ENCODE measurements around the gene PHF2.

PHF2 gene

GRCh38 chr9:93603011-93603410 is 26.6 kb downstream of the PHF2 start:
- DNase-seq: no peak

- no peak for DNase-seq
Observed at GRCh38 chr9:93603906-93604326, 27.5 kb downstream of the PHF2 start.

GRCh38 chr9:93606187-93606586 is 29.8 kb downstream of the PHF2 start:
- no peak for DNase-seq

DNA sequence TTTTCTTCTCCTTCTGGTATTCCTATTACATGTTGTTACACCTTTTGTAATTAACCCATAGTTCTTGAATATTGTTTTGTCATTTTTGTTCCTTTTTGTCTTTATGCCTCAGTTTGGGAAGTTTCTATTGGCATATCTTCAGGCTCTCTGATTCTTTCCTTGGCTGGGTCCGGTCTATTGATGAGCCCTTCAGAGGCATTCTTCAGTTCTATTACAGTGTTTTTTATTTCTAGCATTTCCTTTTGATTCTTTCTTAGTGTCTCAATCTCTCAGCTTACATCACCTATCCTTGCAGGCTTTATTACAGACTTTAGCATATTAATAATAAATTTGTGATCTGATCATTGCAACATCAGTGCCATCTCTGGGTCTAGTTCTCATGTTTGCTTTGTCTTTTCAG is 33.8 kb downstream of the PHF2 start:
- no peak for DNase-seq

GRCh38 chr9:93612052-93612795 is 35.8 kb downstream of the PHF2 start:
- DNase-seq: no peak

DNA sequence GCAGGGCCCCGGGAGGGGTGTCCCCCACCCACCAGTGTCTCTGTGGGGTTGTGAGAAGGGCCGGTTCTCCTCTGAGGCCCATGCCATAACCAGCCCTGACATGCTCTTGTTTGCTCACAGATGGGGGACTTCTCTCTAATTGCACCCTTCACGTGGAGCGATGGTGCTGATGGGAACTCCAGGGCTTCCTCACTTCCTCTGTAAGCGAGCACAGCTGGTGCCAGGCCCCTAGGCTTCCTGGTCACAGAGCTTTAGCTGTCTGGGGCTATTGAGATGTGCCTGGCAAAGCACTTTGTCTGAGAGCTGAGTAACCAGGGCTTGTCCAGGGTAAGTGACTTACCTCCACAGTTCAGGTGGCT is 36.4 kb downstream of the PHF2 start:
- DNase-seq: no peak

- DNase-seq: no peak
Observed at GRCh38 chr9:93613174-93613573, 36.8 kb downstream of the PHF2 start.

- DNase-seq: no peak
Observed at GRCh38 chr9:93613791-93614190, 37.4 kb downstream of the PHF2 start.

DNA sequence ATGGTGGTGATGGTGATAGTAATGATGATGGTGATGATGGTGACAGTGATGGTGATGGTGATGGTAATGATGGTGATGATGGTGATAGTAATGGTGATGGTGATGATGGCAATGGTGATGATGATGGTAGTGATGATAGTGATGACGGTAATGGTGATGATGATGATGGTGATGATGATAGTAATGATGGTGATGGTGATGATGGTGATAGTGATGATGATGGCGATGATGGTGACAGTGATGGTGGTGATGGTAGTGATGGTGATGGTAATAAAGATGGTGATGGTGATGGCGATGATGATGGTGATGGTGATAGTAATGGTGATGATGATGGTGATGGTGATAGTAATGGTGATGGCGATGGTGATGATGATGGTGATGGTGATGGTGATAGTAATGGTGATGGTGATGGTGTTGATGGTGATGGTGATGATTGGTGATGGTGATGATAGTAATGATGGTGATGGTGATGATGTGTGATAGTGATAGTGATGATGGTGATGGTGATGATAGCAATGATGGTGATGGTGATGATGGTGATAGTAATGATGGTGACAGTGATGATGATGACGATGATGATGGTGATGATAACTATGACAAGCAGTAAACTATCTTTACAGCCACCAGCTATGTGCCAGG is 38.6 kb downstream of the PHF2 start:
- DNase-seq: no peak

DNA sequence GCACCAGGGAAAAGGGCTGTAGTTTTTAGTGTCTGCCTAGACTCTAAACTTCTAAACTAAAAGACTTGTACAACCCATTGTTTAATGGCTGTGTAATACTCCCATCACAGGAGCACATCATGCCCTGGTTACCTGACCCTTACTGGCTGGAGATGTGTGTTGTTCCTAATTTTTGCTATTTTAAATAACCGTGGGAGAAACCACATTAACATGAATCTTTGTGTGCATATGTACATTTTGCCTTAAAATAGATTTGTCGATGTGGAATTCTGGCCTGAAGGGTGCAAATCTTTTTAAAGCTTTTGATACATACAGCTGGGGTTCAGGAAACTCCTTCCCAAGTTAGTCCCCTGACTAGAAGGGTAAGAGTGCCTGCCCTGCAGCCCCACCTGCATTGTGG is 39.7 kb downstream of the PHF2 start:
- DNase-seq: no peak

GRCh38 chr9:93617273-93617672 is 40.9 kb downstream of the PHF2 start:
- no peak for DNase-seq

DNA sequence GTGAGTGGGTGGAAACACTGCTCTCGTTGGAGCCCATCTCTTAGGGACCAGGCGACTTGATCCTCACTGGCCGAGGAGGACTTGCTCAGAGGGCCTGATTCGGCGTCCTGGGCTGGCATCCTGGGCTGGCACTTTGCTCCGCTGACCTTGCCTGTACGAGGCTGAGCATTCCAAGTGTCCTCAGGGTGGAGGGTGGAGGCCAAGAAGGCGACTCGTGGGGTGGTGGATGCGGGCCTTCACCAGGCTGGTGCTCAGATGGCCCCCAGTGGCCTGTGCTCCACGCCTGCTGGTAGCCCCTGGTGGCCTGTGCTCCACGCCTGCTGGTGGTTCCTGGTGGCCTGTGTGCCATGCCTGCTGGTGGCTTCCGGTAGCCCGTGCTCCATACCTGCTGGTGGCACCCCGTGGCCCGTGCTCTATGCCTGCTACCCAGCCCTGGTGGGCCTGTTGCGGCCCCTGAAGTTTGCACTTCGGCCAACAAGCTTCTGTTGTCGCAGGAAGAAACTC is 42.9 kb downstream of the PHF2 start:
- DNase-seq: no peak

DNA sequence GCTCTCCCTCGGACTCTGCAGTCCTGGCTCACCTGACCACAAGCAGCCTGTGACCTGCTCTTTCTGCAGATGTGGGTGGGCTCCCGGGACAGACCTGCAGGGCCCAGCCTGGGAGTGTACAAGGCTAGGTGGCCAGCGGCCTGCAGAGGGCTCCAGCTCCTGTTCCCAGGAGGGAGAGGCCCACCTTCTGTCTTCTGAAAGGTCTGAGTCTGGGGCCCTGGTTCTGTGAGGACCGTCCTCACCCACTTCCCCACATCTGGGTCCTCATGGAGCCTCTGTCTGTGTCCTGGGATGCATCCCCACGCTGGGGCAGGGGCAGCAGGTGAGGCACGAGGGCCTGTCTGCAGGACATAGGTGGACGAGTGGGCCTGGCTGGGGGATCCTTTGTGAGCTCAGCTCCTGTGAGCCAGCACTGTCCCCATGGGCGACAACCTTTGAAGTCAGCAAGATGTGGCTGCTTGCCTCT is 43.7 kb downstream of the PHF2 start:
- no peak for DNase-seq

GRCh38 chr9:93620881-93621820 is 44.8 kb downstream of the PHF2 start:
- no peak for DNase-seq

GRCh38 chr9:93621922-93622321 is 45.5 kb downstream of the PHF2 start:
- DNase-seq: no peak

- no peak for DNase-seq
Observed at GRCh38 chr9:93622691-93623090, 46.3 kb downstream of the PHF2 start.

DNA sequence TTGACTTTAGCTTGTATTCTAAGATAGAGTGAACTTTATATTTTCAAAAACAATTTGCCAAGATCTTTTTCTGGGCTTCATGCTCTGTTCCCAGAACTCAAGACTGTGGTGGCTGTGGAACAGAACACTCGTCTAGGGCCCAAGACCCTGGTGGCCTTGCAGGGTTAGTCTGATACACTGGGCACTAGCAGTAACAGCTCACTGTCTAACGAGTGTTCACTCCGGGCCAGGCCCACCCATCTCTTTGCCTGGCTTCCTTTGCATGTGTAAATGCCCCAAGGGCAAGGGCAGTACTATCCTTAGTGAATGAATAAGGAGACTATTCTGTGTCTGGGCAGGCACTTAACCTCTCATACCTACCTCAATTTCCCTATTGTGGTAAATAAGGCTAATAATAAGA is 47.4 kb downstream of the PHF2 start:
- DNase-seq: no peak

GRCh38 chr9:93624431-93624834 is 48.0 kb downstream of the PHF2 start:
- DNase-seq: no peak

DNA sequence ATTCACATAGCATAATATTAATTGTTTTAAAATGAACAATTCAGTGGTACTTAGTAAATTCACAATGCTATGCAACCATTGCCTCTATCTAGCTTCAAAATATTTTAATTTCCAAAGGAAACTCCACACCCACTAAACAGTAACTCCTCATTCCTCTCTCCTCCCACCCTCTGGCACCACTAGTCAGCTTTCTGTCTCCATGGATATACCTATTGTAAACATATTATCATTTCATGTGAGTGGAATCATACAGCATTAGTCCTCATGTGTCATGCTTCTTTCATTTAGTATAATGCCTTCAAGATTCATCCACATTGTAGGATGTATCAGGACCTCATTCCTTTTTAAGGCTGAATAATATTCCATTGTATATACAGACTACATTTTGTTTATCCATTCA is 48.6 kb downstream of the PHF2 start:
- DNase-seq: no peak

- no peak for DNase-seq
Observed at GRCh38 chr9:93629920-93630319, 53.5 kb downstream of the PHF2 start.

GRCh38 chr9:93630806-93631411 is 54.5 kb downstream of the PHF2 start:
- DNase-seq: no peak

GRCh38 chr9:93633492-93634221 is 57.3 kb downstream of the PHF2 start:
- DNase-seq: no peak

Measured in central memory CD4-positive, alpha-beta T cell (primary cell).